ENCODE measurements around the gene BBS9. TPM values are rescaled to one million over a fixed set of nuclear protein-coding genes. Genes with fewer than 3 reads are reported as not detected.
A peak's percentile ranks its signal among the peaks of the same experiment; 100 is the strongest.
"Not testable (repeated sequence)": the region's sequence is repeated elsewhere in the genome, so short reads cannot be mapped to it uniquely, and the experiment has no call there.

The BBS9 gene
- total RNA-seq, 2 donors from 2014 or later = 16.6 to 17.8 TPM

GRCh38 chr7:33233659-33234058, 104.3 kb downstream of the BBS9 start:
- no peaks in the 10 kb centered on the region for H3K36me3 Mint-ChIP-seq
- no peak overlapping the region for H3K4me3 Mint-ChIP-seq
- no peak overlapping the region for H3K27ac Mint-ChIP-seq
- H3K9me3 Mint-ChIP-seq = no peaks in the 10 kb centered on the region
- peaks cover 2 to 5% of the 10 kb centered on the region in 2 donors for H3K4me1 Mint-ChIP-seq (ENCODE audit: low read depth in 2 of 2)
- DNase-seq (ENCODE audit: low spot score) (no peak), ATAC-seq (no peak)
- H3K27me3 Mint-ChIP-seq = no peaks in the 10 kb centered on the region

GRCh38 chr7:33237036-33237435, 107.7 kb downstream of the BBS9 start:
- H3K4me3 Mint-ChIP-seq = no peak overlapping the region
- H3K27me3 Mint-ChIP-seq = no peaks in the 10 kb centered on the region
- DNase-seq (ENCODE audit: low spot score) (no peak), ATAC-seq (no peak)
- peaks cover 0 to 5% of the 10 kb centered on the region in 2 donors for H3K4me1 Mint-ChIP-seq (ENCODE audit: low read depth in 2 of 2)
- H3K27ac Mint-ChIP-seq = no peak overlapping the region
- no peaks in the 10 kb centered on the region for H3K9me3 Mint-ChIP-seq
- no peaks in the 10 kb centered on the region for H3K36me3 Mint-ChIP-seq

- no peak for DNase-seq (ENCODE audit: low spot score)
- Mint-ChIP-seq H3K27me3 (no peaks in the 10 kb centered on the region), H3K36me3 (no peaks in the 10 kb centered on the region), H3K9me3 (no peaks in the 10 kb centered on the region), H3K4me3 (no peak overlapping the region), H3K27ac (no peak overlapping the region), H3K4me1 (ENCODE audit: low read depth in 2 of 2) (no peaks in the 10 kb centered on the region)
- ATAC-seq = no peak
Measured at GRCh38 chr7:33243319-33243881, 114.0 kb downstream of the BBS9 start.

DNA sequence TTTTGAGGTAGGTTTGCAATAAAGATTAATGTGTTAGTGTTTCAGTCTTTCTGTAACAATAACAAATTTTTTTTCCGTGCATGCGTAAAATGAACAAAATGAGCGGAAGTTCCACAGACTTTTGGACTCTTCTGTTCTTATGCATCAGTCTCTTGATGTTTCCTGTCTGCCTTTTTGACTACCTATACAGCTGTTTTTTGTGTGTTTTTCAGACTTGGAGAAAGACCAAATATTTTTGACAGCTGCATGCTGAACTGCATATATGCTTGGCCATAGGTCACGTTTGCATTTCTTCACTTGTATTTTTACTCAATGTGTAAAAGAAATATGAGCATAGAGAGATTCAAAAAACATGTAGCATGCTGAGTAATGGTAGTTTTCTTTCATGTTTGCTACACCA, 119.3 kb downstream of the BBS9 start:
- Mint-ChIP-seq H3K9me3 (no peaks in the 10 kb centered on the region), H3K36me3 (peaks cover 4% of the 10 kb centered on the region), H3K27ac (no peak overlapping the region), H3K27me3 (no peaks in the 10 kb centered on the region), H3K4me3 (no peak overlapping the region), H3K4me1 (ENCODE audit: low read depth in 2 of 2) (no peaks in the 10 kb centered on the region)
- no peak for DNase-seq (ENCODE audit: low spot score)
- ATAC-seq = no peak

- ATAC-seq = no peak
- H3K27ac Mint-ChIP-seq = no peak overlapping the region
- H3K36me3 Mint-ChIP-seq = peaks cover 4% of the 10 kb centered on the region
- no peak overlapping the region for H3K4me3 Mint-ChIP-seq
- no peaks in the 10 kb centered on the region for H3K27me3 Mint-ChIP-seq
- H3K9me3 Mint-ChIP-seq = no peaks in the 10 kb centered on the region
- no peak for DNase-seq (ENCODE audit: low spot score)
- peaks cover 0 to 3% of the 10 kb centered on the region in 2 donors for H3K4me1 Mint-ChIP-seq (ENCODE audit: low read depth in 2 of 2)
Measured at GRCh38 chr7:33250421-33250871, 121.1 kb downstream of the BBS9 start.

DNA sequence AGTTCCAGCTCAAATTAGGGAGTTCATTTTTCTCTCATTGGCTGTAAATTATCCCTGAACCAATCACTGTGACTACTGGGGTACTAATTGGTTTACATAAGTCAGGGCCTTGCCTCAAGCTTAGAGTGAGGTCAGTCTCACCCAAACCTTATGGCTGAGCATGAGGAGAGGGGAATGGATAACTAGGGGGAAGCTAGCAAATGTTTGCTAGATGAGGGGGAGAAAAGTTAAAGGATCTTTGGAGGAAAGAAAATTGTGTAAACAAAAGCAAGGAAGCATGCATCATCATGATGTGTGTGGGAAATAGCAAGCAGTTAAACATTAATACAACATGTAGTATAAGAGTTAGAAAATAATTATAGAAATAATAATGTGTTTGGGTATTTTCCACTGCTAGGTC, 121.9 kb downstream of the BBS9 start:
- Mint-ChIP-seq H3K4me3 (no peak overlapping the region), H3K27me3 (no peaks in the 10 kb centered on the region), H3K4me1 (ENCODE audit: low read depth in 2 of 2) (peaks cover 0 to 3% of the 10 kb centered on the region in 2 donors), H3K36me3 (peaks cover 4% of the 10 kb centered on the region), H3K27ac (no peak overlapping the region), H3K9me3 (no peaks in the 10 kb centered on the region)
- ATAC-seq = no peak
- DNase-seq (ENCODE audit: low spot score) = no peak

- Mint-ChIP-seq H3K36me3 (no peaks in the 10 kb centered on the region), H3K4me3 (no peak overlapping the region)
- ATAC-seq = no peak
Measured at GRCh38 chr7:33258491-33258951, 129.2 kb downstream of the BBS9 start.

DNA sequence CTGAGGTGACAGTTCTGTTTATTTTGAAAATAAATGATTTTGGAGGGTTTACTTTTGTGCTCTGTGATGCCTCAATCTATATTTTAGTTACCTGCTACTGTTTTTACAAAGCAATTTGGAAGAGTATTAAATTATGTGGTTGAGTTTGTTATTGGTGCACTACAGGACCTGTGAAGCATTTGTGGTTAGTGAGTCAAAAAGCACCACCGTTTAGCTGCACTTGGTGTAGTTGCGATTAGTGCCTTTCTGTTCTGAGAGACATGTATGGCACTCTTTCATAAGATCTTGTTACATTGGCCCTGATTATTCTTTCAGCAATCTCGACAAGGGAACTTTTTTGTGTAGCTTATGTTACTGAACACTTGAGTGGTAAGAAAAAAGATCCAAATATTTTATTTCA, 132.2 kb downstream of the BBS9 start:
- Mint-ChIP-seq H3K4me1 (ENCODE audit: low read depth in 2 of 2) (peaks cover 12% of the 10 kb centered on the region in 2 donors), H3K27me3 (no peaks in the 10 kb centered on the region), H3K9me3 (no peaks in the 10 kb centered on the region), H3K27ac (peak overlapping the region in 1 of 2 donors; percentile 10), H3K36me3 (no peaks in the 10 kb centered on the region), H3K4me3 (peak overlapping the region; percentile 40)
- ATAC-seq (peak; percentile 62 to 95), DNase-seq (ENCODE audit: low spot score) (no peak)

More at GRCh38 chr7:33258491-33258951, 129.2 kb downstream of the BBS9 start:
- no peak for DNase-seq (ENCODE audit: low spot score)
- H3K27me3 Mint-ChIP-seq = no peaks in the 10 kb centered on the region
- H3K4me1 Mint-ChIP-seq (ENCODE audit: low read depth in 2 of 2) = peaks cover 12 to 15% of the 10 kb centered on the region in 2 donors
- H3K27ac Mint-ChIP-seq = no peak overlapping the region
- H3K9me3 Mint-ChIP-seq = no peaks in the 10 kb centered on the region

DNA sequence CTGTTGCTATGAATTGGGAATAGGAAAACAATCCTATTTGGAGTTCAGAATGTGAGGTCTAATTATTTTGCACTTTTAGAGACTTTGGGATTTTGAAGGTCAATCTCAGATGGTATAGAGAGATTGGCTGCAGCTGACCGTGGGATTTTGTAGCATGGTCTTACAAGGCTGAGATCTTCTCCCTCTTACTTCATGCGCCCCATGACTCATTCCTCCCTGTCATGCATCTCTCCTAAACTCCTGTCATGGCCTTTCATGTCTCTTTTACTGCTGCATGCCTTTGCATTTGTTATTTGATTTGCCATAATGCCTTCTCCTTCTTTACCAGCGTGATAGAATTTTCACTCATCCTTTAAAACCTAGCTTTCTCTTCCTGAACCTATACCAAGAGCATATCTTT, 133.1 kb downstream of the BBS9 start:
- H3K36me3 Mint-ChIP-seq = no peaks in the 10 kb centered on the region
- DNase-seq (ENCODE audit: low spot score) = no peak
- no peak overlapping the region for H3K27ac Mint-ChIP-seq
- no peaks in the 10 kb centered on the region for H3K9me3 Mint-ChIP-seq
- peaks cover 12% of the 10 kb centered on the region in 2 donors for H3K4me1 Mint-ChIP-seq (ENCODE audit: low read depth in 2 of 2)
- no peak for ATAC-seq
- H3K27me3 Mint-ChIP-seq = no peaks in the 10 kb centered on the region
- H3K4me3 Mint-ChIP-seq = no peak overlapping the region

DNA sequence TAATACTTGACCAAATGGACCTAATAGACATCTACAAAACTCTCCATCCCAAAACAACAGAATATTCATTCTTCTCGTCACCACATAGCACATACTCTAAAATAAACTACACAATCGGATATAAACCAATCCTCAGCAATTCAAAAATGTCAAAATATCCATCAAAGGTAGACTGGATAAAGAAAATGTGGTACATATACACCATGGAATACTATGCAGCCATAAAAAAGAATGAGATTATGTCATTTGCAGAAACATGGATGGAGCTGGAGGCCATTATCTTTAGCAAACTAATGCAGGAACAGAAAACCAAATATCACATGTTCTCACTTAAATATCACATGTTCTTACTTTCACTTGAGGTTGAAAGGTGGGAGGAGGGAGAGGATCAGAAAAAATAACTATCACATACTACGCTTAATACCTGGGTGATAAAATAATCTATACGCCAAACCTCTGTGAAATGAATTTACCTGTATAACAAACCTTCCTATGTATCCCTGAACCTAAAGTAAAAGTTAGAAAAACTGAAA, 142.5 kb downstream of the BBS9 start:
- not testable (repeated sequence) for H3K27ac Mint-ChIP-seq; DNase-seq (ENCODE audit: low spot score); H3K4me3 Mint-ChIP-seq; H3K27me3 Mint-ChIP-seq; ATAC-seq
- Mint-ChIP-seq H3K36me3 (peaks cover 25% of the 10 kb centered on the region), H3K4me1 (ENCODE audit: low read depth in 2 of 2) (peaks cover 0 to 10% of the 10 kb centered on the region in 2 donors), H3K9me3 (peaks cover 12% of the 10 kb centered on the region)

- H3K36me3 Mint-ChIP-seq = peaks cover 30% of the 10 kb centered on the region
Measured at GRCh38 chr7:33273356-33273755, 144.0 kb downstream of the BBS9 start.

DNA sequence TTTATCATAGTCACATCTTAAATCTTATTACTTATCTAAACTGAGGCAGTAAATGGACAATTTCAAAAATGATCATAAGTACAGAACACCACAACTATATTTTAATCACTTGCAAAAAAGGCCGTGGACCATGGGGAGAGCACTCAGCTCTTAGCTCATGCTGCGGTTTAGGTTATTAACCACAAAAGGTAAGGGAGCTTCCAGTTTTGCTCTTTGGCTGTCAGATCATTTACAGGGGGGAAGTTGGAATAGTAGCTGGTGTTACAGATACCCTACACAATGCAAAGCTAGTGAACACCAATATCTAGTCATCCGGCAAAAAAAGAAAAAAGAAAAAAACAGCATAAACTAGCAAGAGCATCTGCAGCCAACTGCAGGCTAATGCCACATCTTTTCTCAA, 147.0 kb downstream of the BBS9 start:
- DNase-seq (ENCODE audit: low spot score) (no peak), ATAC-seq (no peak)
- H3K27me3 Mint-ChIP-seq = no peaks in the 10 kb centered on the region
- peaks cover 11% of the 10 kb centered on the region for H3K9me3 Mint-ChIP-seq
- peaks cover 5% of the 10 kb centered on the region in 2 donors for H3K4me1 Mint-ChIP-seq (ENCODE audit: low read depth in 2 of 2)
- H3K27ac Mint-ChIP-seq = no peak overlapping the region
- no peak overlapping the region for H3K4me3 Mint-ChIP-seq
- H3K36me3 Mint-ChIP-seq = peaks cover 29% of the 10 kb centered on the region

More at GRCh38 chr7:33273356-33273755, 144.0 kb downstream of the BBS9 start:
- ATAC-seq = no peak
- Mint-ChIP-seq H3K27me3 (no peaks in the 10 kb centered on the region), H3K27ac (no peak overlapping the region), H3K9me3 (peaks cover 12% of the 10 kb centered on the region), H3K4me1 (ENCODE audit: low read depth in 2 of 2) (peaks cover 0 to 6% of the 10 kb centered on the region in 2 donors), H3K4me3 (no peak overlapping the region)
- no peak for DNase-seq (ENCODE audit: low spot score)

DNA sequence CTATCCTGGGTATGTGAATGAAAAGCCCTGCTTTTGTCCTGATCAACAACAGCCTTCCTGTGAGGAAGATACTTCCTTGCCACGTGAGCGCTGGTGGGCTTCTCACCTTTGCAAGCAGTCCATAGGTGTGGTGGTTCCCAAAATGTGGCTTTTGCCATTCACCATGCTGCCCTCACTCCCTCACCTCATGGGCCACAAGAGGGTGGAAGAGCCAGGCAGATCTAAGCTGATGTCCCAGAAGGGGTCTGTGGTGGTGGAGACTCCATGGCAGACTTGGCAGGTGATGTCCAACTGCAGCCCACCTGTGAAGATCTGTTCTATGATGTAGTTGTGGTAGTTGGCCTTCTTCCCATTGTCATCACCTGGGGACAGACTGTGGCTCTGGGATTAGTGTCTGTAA, 147.4 kb downstream of the BBS9 start:
- no peak for DNase-seq (ENCODE audit: low spot score)
- Mint-ChIP-seq H3K27ac (no peak overlapping the region), H3K9me3 (peaks cover 7% of the 10 kb centered on the region), H3K36me3 (peaks cover 25% of the 10 kb centered on the region), H3K4me3 (no peak overlapping the region), H3K27me3 (no peaks in the 10 kb centered on the region), H3K4me1 (ENCODE audit: low read depth in 2 of 2) (peaks cover 5% of the 10 kb centered on the region in 2 donors)
- no peak for ATAC-seq

DNA sequence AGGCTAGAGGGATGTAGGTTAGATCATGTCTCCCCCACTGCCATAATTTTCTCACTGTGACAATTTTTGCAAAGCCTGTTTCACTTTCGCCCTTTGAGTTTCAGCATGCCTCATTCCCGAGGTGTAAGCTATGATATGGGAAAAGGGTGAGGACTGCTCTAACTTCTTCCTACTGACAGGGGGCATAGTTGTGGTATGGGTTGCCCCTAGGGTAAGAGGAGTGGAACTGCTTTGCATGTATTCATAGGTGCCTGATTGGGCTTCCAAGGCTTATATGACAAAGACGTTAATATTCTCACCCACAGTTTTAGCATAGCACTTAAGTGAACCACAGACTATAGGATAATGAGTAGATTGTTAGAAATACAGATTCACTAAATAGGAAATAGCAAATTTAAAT, 148.7 kb downstream of the BBS9 start:
- Mint-ChIP-seq H3K9me3 (peaks cover 4% of the 10 kb centered on the region), H3K4me3 (no peak overlapping the region), H3K27me3 (no peaks in the 10 kb centered on the region), H3K36me3 (peaks cover 24% of the 10 kb centered on the region), H3K27ac (no peak overlapping the region), H3K4me1 (ENCODE audit: low read depth in 2 of 2) (peaks cover 5% of the 10 kb centered on the region in 2 donors)
- no peak for ATAC-seq
- DNase-seq (ENCODE audit: low spot score) = no peak

Measured in natural killer cell treated with Interleukin-12 subunit alpha and Interleukin-12 subunit beta and Interleukin-15 and Interleukin-18, amount 100 ng/mL, for 72 hours (primary cell).